ENCODE measurements around the gene RAPGEF2. TPM values are rescaled to one million over a fixed set of nuclear protein-coding genes. Genes with fewer than 3 reads are reported as not detected.

The RAPGEF2 gene
- total and polyA plus RNA-seq, 2 of the 8 experiments (the other 6 are each of a cell fraction or from before 2014, with no cell fraction given), result 24.4 to 48.6 TPM

- Histone ChIP-seq H3K4me2 (ENCODE audit: insufficient read depth in 1 of 2, low read depth in 2 of 2, low read length in 2 of 2) (no peak overlapping the region), H3K4me3 (ENCODE audit: extremely low read depth in 1 of 4, insufficient read depth in 2 of 4, low read depth in 3 of 4, low read length in 4 of 4) (no peak overlapping the region), H3K36me3 (ENCODE audit: control insufficient read depth in 2 of 4, insufficient read depth in 4 of 4, low read length in 3 of 4) (no peaks in the 10 kb centered on the region), H2BK15ac (ENCODE audit: low read length) (no peak overlapping the region), H2BK20ac (ENCODE audit: low read length) (no peak overlapping the region), H2AFZ (ENCODE audit: low read length) (no peak overlapping the region), H2AK5ac (ENCODE audit: low read depth, low read length) (no peak overlapping the region), H4K91ac (replicated peaks; ENCODE audit: insufficient read length, low read length) (no peak overlapping the region), H3K79me1 (ENCODE audit: low read depth, low read length) (no peaks in the 10 kb centered on the region), H3K23me2 (ENCODE audit: low read depth, low read length) (peaks cover 2% of the 10 kb centered on the region; the same call in 1 of the 2 replicates), H4K20me1 (replicated peaks in 1 of 2; ENCODE audit: control insufficient read depth in 1 of 2, insufficient read depth in 2 of 2, low read length in 2 of 2) (peaks cover 0 to 3% of the 10 kb centered on the region in 2 experiments), H2BK5ac (ENCODE audit: low read depth, low read length) (no peak overlapping the region; the same call in 1 of the 2 replicates), H2BK12ac (ENCODE audit: low read depth, low read length) (no peak overlapping the region), H2BK120ac (replicated peaks; ENCODE audit: low read depth, low read length) (no peak overlapping the region), H3K79me2 (ENCODE audit: control insufficient read depth in 1 of 2, insufficient read depth in 2 of 2, low read length in 2 of 2) (no peaks in the 10 kb centered on the region), H3K9me3 (ENCODE audit: insufficient read depth in 2 of 2, low read depth in 1 of 2, low read length in 1 of 2) (no peaks in the 10 kb centered on the region), H3K27ac (ENCODE audit: low read depth, low read length) (no peak overlapping the region), H3K4me1 (replicated peaks in 1 of 4; ENCODE audit: control insufficient read depth in 3 of 4, insufficient read depth in 4 of 4, low read length in 3 of 4) (peaks cover 0 to 10% (median 1%) of the 10 kb centered on the region in 4 experiments; a peak in 2 of 7 replicates), H3K4ac (replicated peaks; ENCODE audit: insufficient read length, low read depth, low read length) (no peak overlapping the region), H3K56ac (replicated peaks; ENCODE audit: insufficient read length, low read depth, low read length) (no peak overlapping the region), H3K23ac (ENCODE audit: insufficient read length) (no peak overlapping the region), H3K9ac (replicated peaks in 1 of 4; ENCODE audit: extremely low read depth in 1 of 4, low read depth in 3 of 4, low read length in 3 of 4) (no peak overlapping the region), H4K5ac (ENCODE audit: insufficient read length, low read depth, low read length) (no peak overlapping the region), H3K18ac (ENCODE audit: extremely low read depth, low read length) (no peak overlapping the region), H3K14ac (ENCODE audit: insufficient read length) (no peak overlapping the region), H4K8ac (ENCODE audit: extremely low read depth, insufficient read depth, low read length) (no peak overlapping the region), H3K27me3 (replicated peaks in 1 of 4; ENCODE audit: control insufficient read depth in 3 of 4, extremely low read depth in 1 of 4, insufficient read depth in 3 of 4, low read length in 3 of 4) (no peaks in the 10 kb centered on the region)
- WGBS, 2 experiments (ENCODE audit: extremely low coverage in 1 of 2, insufficient coverage in 1 of 2, insufficient read length in 1 of 2, insufficient replicate concordance in 2 of 2, low coverage in 1 of 2, low lambda C conversion rate in 2 of 2, missing lambda C conversion rate in 1 of 2), result 87% methylated on average over 5 of the region's 5 CpGs; no CpG with 5 or more reads in 1 of the 2 experiments
- FAIRE-seq, result no peak
- ChIA-PET POLR2A (ENCODE audit: partially characterized antibody) (interaction anchor here (0.6 kb wide), 1 partner anchor 51 kb away, joined by 4 read pairs; no protein-coding TSS in a partner anchor), CTCF (ENCODE audit: partially characterized antibody) (interaction anchor here (0.7 to 2.2 kb wide), 7 partner anchors 11 to 416 kb away, joined by 3 to 7 read pairs (median 3); no protein-coding TSS in a partner anchor)
- DNase-seq (ENCODE audit: low read depth in 1 of 2, low spot score in 2 of 2), result no peak
- TF ChIP-seq SUZ12 (IDR thresholded peaks at IDR 0.05; ENCODE audit: low read length) (no peak), TBP (IDR thresholded peaks at IDR 0.05; ENCODE audit: low read depth, low read length) (no peak), EP300 (IDR thresholded peaks at IDR 0.05; ENCODE audit: borderline replicate concordance in 1 of 2, low read depth in 2 of 2, low read length in 2 of 2) (no peak), BACH1 (IDR thresholded peaks at IDR 0.05; ENCODE audit: low read length) (no peak), KDM1A (IDR thresholded peaks at IDR 0.05; ENCODE audit: borderline replicate concordance, low read length) (no peak), EZH2 (IDR thresholded peaks at IDR 0.05; ENCODE audit: low read depth, low read length, severe bottlenecking) (no peak), RFX5 (IDR thresholded peaks at IDR 0.05; ENCODE audit: borderline replicate concordance, low read depth, low read length) (no peak), SRF (IDR thresholded peaks at IDR 0.05; ENCODE audit: low read depth, low read length) (no peak), CREB1 (IDR thresholded peaks at IDR 0.05) (no peak), SP4 (IDR thresholded peaks at IDR 0.05; ENCODE audit: low read length) (no peak), SAP30 (IDR thresholded peaks at IDR 0.05; ENCODE audit: insufficient read depth, insufficient replicate concordance, low read length) (no peak), NANOG (IDR thresholded peaks at IDR 0.05; ENCODE audit: insufficient read depth, low read depth, low read length, poor library complexity, severe bottlenecking) (no peak)
Measured at GRCh38 chr4:159266981-159267868, 164.3 kb downstream of the RAPGEF2 start.

All from H1 (cell line).